Large intestine (tissue), 12 donors: ENCODE data around the gene CDS2. TPM values are rescaled to one million over a fixed set of nuclear protein-coding genes. Genes with fewer than 3 reads are reported as not detected.

Experiments
- DNase-seq, 2 donors: peaks; one replicate each; pipeline versions ENCODE4 v3.0.0 to v3.0.0-alpha.2; 2013
- H3K27ac ChIP-seq: one replicate; pipeline ENCODE4 v1.5.1; 2013; ENCODE audit warnings: low read length
- H3K27me3 ChIP-seq: 2 replicates; pipeline ENCODE4 v1.6.1; 2013; ENCODE audit warnings: low read length; ENCODE audit not compliant: control insufficient read depth, insufficient read depth
- H3K36me3 ChIP-seq: 2 replicates; pipeline ENCODE4 v1.6.1; 2013; ENCODE audit warnings: low read length; ENCODE audit not compliant: control insufficient read depth, insufficient read depth
- H3K4me1 ChIP-seq: one replicate; pipeline ENCODE4 v1.6.1; 2013; ENCODE audit warnings: low read length; ENCODE audit not compliant: control insufficient read depth, insufficient read depth
- H3K4me3 ChIP-seq: one replicate; pipeline ENCODE4 v1.5.1; 2013; ENCODE audit warnings: low read length
- H3K9me3 ChIP-seq: one replicate; pipeline ENCODE4 v1.6.1; 2013; ENCODE audit warnings: mild to moderate bottlenecking, low read depth, low read length, moderate library complexity; ENCODE audit not compliant: control insufficient read depth
- WGBS: methylation state at CpG from one replicate; pipeline ENCODE4 v1.1.5; 2013; ENCODE audit warnings: low lambda C conversion rate; ENCODE audit not compliant: insufficient coverage; 5-methylcytosine and 5-hydroxymethylcytosine counted together
- long read RNA-seq, 11 donors: transcript quantifications; one replicate each; lab custom pipeline, GENCODE V29; 2026
- polyA plus RNA-seq: library from polyadenylated mRNA; unstranded; fragments of 120-200 nt; gene quantifications from one replicate; pipeline ENCODE4 v1.2.1, GENCODE V29; 2013

The CDS2 gene
- polyA plus RNA-seq: 17.0 TPM
- long read RNA-seq, donor 1, full-length matches to known transcripts: 2 of 2 reads
- long read RNA-seq, donor 1, partial matches to known transcripts: 0 of 2 reads
- long read RNA-seq, donor 1, other reads (novel, unspliced or antisense): 0 of 2 reads
- long read RNA-seq, donor 2, full-length matches to known transcripts: 7 of 7 reads
- long read RNA-seq, donor 2, partial matches to known transcripts: 0 of 7 reads
- long read RNA-seq, donor 2, other reads (novel, unspliced or antisense): 0 of 7 reads
- long read RNA-seq, donor 3, full-length matches to known transcripts: 8 of 8 reads
- long read RNA-seq, donor 3, partial matches to known transcripts: 0 of 8 reads
- long read RNA-seq, donor 3, other reads (novel, unspliced or antisense): 0 of 8 reads
- long read RNA-seq, donor 4, full-length matches to known transcripts: 1 of 1 reads
- long read RNA-seq, donor 4, partial matches to known transcripts: 0 of 1 reads
- long read RNA-seq, donor 4, other reads (novel, unspliced or antisense): 0 of 1 reads
- long read RNA-seq, donor 5, full-length matches to known transcripts: 3 of 3 reads
- long read RNA-seq, donor 5, partial matches to known transcripts: 0 of 3 reads
- long read RNA-seq, donor 5, other reads (novel, unspliced or antisense): 0 of 3 reads
- long read RNA-seq, donor 6, full-length matches to known transcripts: 6 of 29 reads
- long read RNA-seq, donor 6, partial matches to known transcripts: 23 of 29 reads
- long read RNA-seq, donor 6, other reads (novel, unspliced or antisense): 0 of 29 reads
- long read RNA-seq, donor 7, full-length matches to known transcripts: 5 of 5 reads
- long read RNA-seq, donor 7, partial matches to known transcripts: 0 of 5 reads
- long read RNA-seq, donor 7, other reads (novel, unspliced or antisense): 0 of 5 reads
- long read RNA-seq, donor 8, full-length matches to known transcripts: 8 of 8 reads
- long read RNA-seq, donor 8, partial matches to known transcripts: 0 of 8 reads
- long read RNA-seq, donor 8, other reads (novel, unspliced or antisense): 0 of 8 reads
- long read RNA-seq, donor 9, full-length matches to known transcripts: 5 of 5 reads
- long read RNA-seq, donor 9, partial matches to known transcripts: 0 of 5 reads
- long read RNA-seq, donor 9, other reads (novel, unspliced or antisense): 0 of 5 reads
- long read RNA-seq, donor 10, full-length matches to known transcripts: 9 of 9 reads
- long read RNA-seq, donor 10, partial matches to known transcripts: 0 of 9 reads
- long read RNA-seq, donor 10, other reads (novel, unspliced or antisense): 0 of 9 reads
- long read RNA-seq, donor 11, full-length matches to known transcripts: 3 of 3 reads
- long read RNA-seq, donor 11, partial matches to known transcripts: 0 of 3 reads
- long read RNA-seq, donor 11, other reads (novel, unspliced or antisense): 0 of 3 reads

- Histone ChIP-seq H3K27ac (peak within 1 kb of the TSS; percentile 84), H3K36me3 (no peaks in the 10 kb centered on the region), H3K4me1 (peaks cover 12% of the 10 kb centered on the region), H3K9me3 (no peaks in the 10 kb centered on the region), H3K4me3 (peak within 1 kb of the TSS; percentile 62), H3K27me3 (no peaks in the 10 kb centered on the region)
- DNase-seq: peak; percentile 99 to 100
- no CpG with 5 or more reads among the region's 78 CpGs for WGBS
These were observed at the start of gene CDS2 for GRCh38 chr20:5126512-5127203. Gene CDS2, plus strand, starts transcription at chr20:5127008. Its CDS starts 85 bp downstream, at chr20:5127093.

GRCh38 chr20:5077761-5078387, 48.9 kb upstream of the CDS2 start:
- no peaks in the 10 kb centered on the region for H3K36me3 ChIP-seq
- DNase-seq: no peak
- no peaks in the 10 kb centered on the region for H3K27me3 ChIP-seq
- 67% methylated on average over 1 of the region's 4 CpGs for WGBS
- H3K4me3 ChIP-seq: no peak overlapping the region
- H3K4me1 ChIP-seq: no peaks in the 10 kb centered on the region
- no peaks in the 10 kb centered on the region for H3K9me3 ChIP-seq
- H3K27ac ChIP-seq: peak overlapping the region; percentile 25

GRCh38 chr20:5078399-5078958, 48.3 kb upstream of the CDS2 start:
- Histone ChIP-seq H3K36me3 (no peaks in the 10 kb centered on the region), H3K27me3 (no peaks in the 10 kb centered on the region), H3K9me3 (no peaks in the 10 kb centered on the region), H3K27ac (peak overlapping the region; percentile 25), H3K4me1 (no peaks in the 10 kb centered on the region), H3K4me3 (no peak overlapping the region)
- peak; percentile 44 to 70 for DNase-seq
- no CpG with 5 or more reads among the region's 11 CpGs for WGBS

- no peaks in the 10 kb centered on the region for H3K36me3 ChIP-seq
- no peak overlapping the region for H3K4me3 ChIP-seq
- no peaks in the 10 kb centered on the region for H3K9me3 ChIP-seq
- H3K27ac ChIP-seq: no peak overlapping the region
- no peaks in the 10 kb centered on the region for H3K4me1 ChIP-seq
- WGBS: 100% methylated on average over 1 of the region's 10 CpGs
- H3K27me3 ChIP-seq: no peaks in the 10 kb centered on the region
- no peak for DNase-seq
These were observed 46.4 kb upstream of the CDS2 start for GRCh38 chr20:5080384-5080877.

- no peak for DNase-seq
- H3K4me1 ChIP-seq: no peaks in the 10 kb centered on the region
- no peak overlapping the region for H3K27ac ChIP-seq
These were observed 41.4 kb upstream of the CDS2 start for GRCh38 chr20:5085380-5085779.

GRCh38 chr20:5088688-5089087, 38.1 kb upstream of the CDS2 start:
- Histone ChIP-seq H3K4me1 (peaks cover 3% of the 10 kb centered on the region), H3K27ac (no peak overlapping the region), H3K27me3 (no peaks in the 10 kb centered on the region), H3K9me3 (no peaks in the 10 kb centered on the region), H3K36me3 (no peaks in the 10 kb centered on the region), H3K4me3 (no peak overlapping the region)
- DNase-seq: no peak
- WGBS: 20% methylated on average over 1 of the region's 3 CpGs

More at GRCh38 chr20:5085380-5085779, 41.4 kb upstream of the CDS2 start:
- Histone ChIP-seq H3K27me3 (no peaks in the 10 kb centered on the region), H3K9me3 (no peaks in the 10 kb centered on the region), H3K36me3 (no peaks in the 10 kb centered on the region), H3K4me3 (no peak overlapping the region)
- no CpG with 5 or more reads among the region's 4 CpGs for WGBS

- Histone ChIP-seq H3K36me3 (no peaks in the 10 kb centered on the region), H3K27ac (no peak overlapping the region), H3K4me1 (peaks cover 3% of the 10 kb centered on the region), H3K27me3 (no peaks in the 10 kb centered on the region), H3K9me3 (no peaks in the 10 kb centered on the region), H3K4me3 (no peak overlapping the region)
- no CpG with 5 or more reads among the region's 4 CpGs for WGBS
- no peak for DNase-seq
These were observed 36.6 kb upstream of the CDS2 start for GRCh38 chr20:5090191-5090590.

- DNase-seq: peak in 1 of 2 donors; percentile 29
- WGBS: no CpG with 5 or more reads among the region's 6 CpGs
- peaks cover 3% of the 10 kb centered on the region for H3K4me1 ChIP-seq
- no peaks in the 10 kb centered on the region for H3K27me3 ChIP-seq
- no peaks in the 10 kb centered on the region for H3K9me3 ChIP-seq
- H3K27ac ChIP-seq: no peak overlapping the region
- peaks cover 8% of the 10 kb centered on the region for H3K36me3 ChIP-seq
- H3K4me3 ChIP-seq: no peak overlapping the region
These were observed 34.9 kb upstream of the CDS2 start for GRCh38 chr20:5091902-5092301.
